Testis (tissue), 2 donors: ENCODE data around the gene PGLYRP2.

Experiments
- CTCF ChIP-seq, 3 experiments: fragments of 450-650 bp in 2 of 3; fragments of 200-600 bp in 1 of 3; sonication (generic) in 1 of 3; IDR thresholded peaks; one replicate each; pipeline ENCODE4 v1.5.1; 2016 to 2019; ENCODE audit warnings: antibody characterized with exemption in 3 of 3, mild to moderate bottlenecking in 2 of 3, moderate library complexity in 1 of 3
- POLR2A ChIP-seq: fragments of 450-650 bp; IDR thresholded peaks from one replicate; pipeline ENCODE4 v1.6.1; 2017; ENCODE audit warnings: antibody characterized with exemption, mild to moderate bottlenecking, moderate library complexity

- no peak for TF ChIP-seq POLR2A
- TF ChIP-seq CTCF (IDR thresholded peaks at IDR 0.05), result no peak
These were observed 42.5 kb downstream of the PGLYRP2 start for GRCh38 chr19:15436826-15437110.
